K562 (cell line): ENCODE results near the gene PMVK. TPM values are rescaled to one million over a fixed set of nuclear protein-coding genes. Genes with fewer than 3 reads are reported as not detected.

ENCODE experiments used
- CCAR2 ChIP-seq: fragments of 200-400 bp; formaldehyde crosslinking; IDR thresholded peaks from 2 replicates; pipeline ENCODE4 v1.6.1; 2017; ENCODE audit warnings: mild to moderate bottlenecking, low read depth, low read length
- FOXA3 ChIP-seq, 2 experiments: fragments of 450-650 bp in 1 of 2; sonication (generic) in 1 of 2; formaldehyde crosslinking; IDR thresholded peaks in 1 of 2; conservative IDR thresholded peaks in 1 of 2; 2 replicates each; pipeline versions ENCODE4 v1.4.0 to v1.8.0; 2020 to 2022; ENCODE audit warnings: mild to moderate bottlenecking in 2 of 2, missing genetic modification reagents in 1 of 2
- HEY1 ChIP-seq: fragments of 250-450 bp; sonication (Bioruptor Pico); IDR thresholded peaks from 2 replicates; pipeline ENCODE4 v1.5.0; 2020; ENCODE audit warnings: mild to moderate bottlenecking, moderate library complexity, borderline replicate concordance
- HNRNPH1 ChIP-seq: fragments of 200-400 bp; formaldehyde crosslinking; optimal IDR thresholded peaks from 2 replicates; pipeline ENCODE3; 2017; ENCODE audit warnings: low read depth, mild to moderate bottlenecking, low read length, moderate library complexity
- HOXB6 ChIP-seq: fragments of 250-450 bp; sonication (Bioruptor Pico); IDR thresholded peaks from 2 replicates; pipeline ENCODE4 v1.5.1; 2022; ENCODE audit warnings: mild to moderate bottlenecking, borderline replicate concordance
- ILK ChIP-seq: fragments of 450-650 bp; IDR thresholded peaks from 2 replicates; pipeline ENCODE4 v1.6.1; 2016; ENCODE audit warnings: missing genetic modification characterization, low read depth, mild to moderate bottlenecking, missing compliant biosample characterization, moderate library complexity, borderline replicate concordance
- KLF1 ChIP-seq: fragments of 450-650 bp; IDR thresholded peaks from 2 replicates; pipeline ENCODE4 v1.6.1; 2016; ENCODE audit warnings: missing genetic modification characterization, missing compliant biosample characterization
- MTF1 ChIP-seq: fragments of 250-450 bp; sonication (Bioruptor Pico); IDR thresholded peaks from 2 replicates; pipeline ENCODE4 v1.9.0; 2021; ENCODE audit warnings: moderate library complexity, mild to moderate bottlenecking, inconsistent platforms, borderline replicate concordance
- RAD51 ChIP-seq: fragments of 450-650 bp; IDR thresholded peaks from 2 replicates; pipeline ENCODE4 v1.7.1; 2016; ENCODE audit warnings: low read depth, mild to moderate bottlenecking, borderline replicate concordance
- SMARCC2 ChIP-seq: fragments of 450-650 bp; IDR thresholded peaks from 2 replicates; pipeline ENCODE4 v1.6.1; 2017; ENCODE audit warnings: antibody characterized with exemption, moderate library complexity, mild to moderate bottlenecking, low read depth
- SREBF2 ChIP-seq: sonication (generic); formaldehyde crosslinking; IDR thresholded peaks from 2 replicates; pipeline ENCODE4 v1.4.0; 2020; ENCODE audit warnings: mild to moderate bottlenecking, missing genetic modification reagents
- TAF1 ChIP-seq: IDR thresholded peaks from 2 replicates; pipeline ENCODE4 v1.6.1; 2011; ENCODE audit warnings: mild to moderate bottlenecking, low read length, moderate library complexity; ENCODE audit not compliant: insufficient read depth, control insufficient read depth, severe bottlenecking; ENCODE audit errors: extremely low read depth
- ZC3H4 ChIP-seq: sonication (generic); formaldehyde crosslinking; IDR thresholded peaks from 2 replicates; pipeline ENCODE4 v1.9.0; 2021; ENCODE audit warnings: missing genetic modification reagents, borderline replicate concordance
- ZNF41 ChIP-seq: fragments of 250-450 bp; sonication (Bioruptor Pico); conservative IDR thresholded peaks from 2 replicates; pipeline ENCODE4 v1.4.0; 2020; ENCODE audit warnings: mild to moderate bottlenecking
- ZNF436 ChIP-seq: fragments of 250-450, 450-650 bp; sonication (Bioruptor Pico); formaldehyde crosslinking; IDR thresholded peaks from 2 replicates; pipeline ENCODE4 v1.7.0; 2020; ENCODE audit warnings: mild to moderate bottlenecking
- polyA plus RNA-seq, 8 experiments: library from polyadenylated mRNA; depleted of rRNA in 4 of 8; stranded (reverse) in 5 of 8; unstranded in 3 of 8; fragments of >200 nt; fragmentation: Nextera tagmentation in 2 of 8; fragmentation: Illumina TruSeq in 1 of 8; extraction: Ambion mirVana in 2 of 8; extraction: Trizol in 1 of 8; gene quantifications; 2 replicates each; pipeline versions ENCODE4 v1.2.1 to v1.2.3, GENCODE V29; 2011 to 2014; ENCODE audit warnings: inconsistent platforms in 1 of 8, missing spikeins in 1 of 8
- total RNA-seq, 7 experiments: library from RNA; depleted of rRNA in 6 of 7; stranded (reverse); fragments of >200 nt in 6 of 7; fragmentation: Illumina TruSeq in 2 of 7; extraction: Trizol in 2 of 7; gene quantifications; 2 replicates each; pipeline versions ENCODE4 v1.2.1 to v1.2.3, GENCODE V29; 2011 to 2021; ENCODE audit warnings: low replicate concordance in 1 of 7
- TF ChIP-seq, protein P1 (sequence below): sonication (generic); formaldehyde crosslinking; IDR thresholded peaks from 2 replicates; pipeline ENCODE4 v1.8.1; 2023; ENCODE audit warnings: mild to moderate bottlenecking, missing genetic modification reagents
- TF ChIP-seq, protein P2 (sequence below): fragments of 250-450 bp; sonication (Bioruptor Pico); IDR thresholded peaks from 2 replicates; pipeline ENCODE4 v1.8.0; 2021; ENCODE audit warnings: moderate library complexity, mild to moderate bottlenecking, inconsistent platforms
- TF ChIP-seq, protein P3 (sequence below): fragments of 200-800 bp; sonication (Bioruptor generic); IDR thresholded peaks from 2 replicates; pipeline ENCODE4 v1.6.1; 2017; ENCODE audit warnings: missing genetic modification characterization, missing compliant biosample characterization
- TF ChIP-seq, protein P4 (sequence below): fragments of 250-450 bp; sonication (Bioruptor Pico); IDR thresholded peaks from 2 replicates; pipeline ENCODE4 v1.4.0; 2020; ENCODE audit warnings: mild to moderate bottlenecking

PMVK gene
- total and polyA plus RNA-seq, 9 of the 15 experiments (the other 6 are each of a cell fraction or from before 2014, with no cell fraction given), result 1.1 to 15.3 (median 6.3) TPM

DNA sequence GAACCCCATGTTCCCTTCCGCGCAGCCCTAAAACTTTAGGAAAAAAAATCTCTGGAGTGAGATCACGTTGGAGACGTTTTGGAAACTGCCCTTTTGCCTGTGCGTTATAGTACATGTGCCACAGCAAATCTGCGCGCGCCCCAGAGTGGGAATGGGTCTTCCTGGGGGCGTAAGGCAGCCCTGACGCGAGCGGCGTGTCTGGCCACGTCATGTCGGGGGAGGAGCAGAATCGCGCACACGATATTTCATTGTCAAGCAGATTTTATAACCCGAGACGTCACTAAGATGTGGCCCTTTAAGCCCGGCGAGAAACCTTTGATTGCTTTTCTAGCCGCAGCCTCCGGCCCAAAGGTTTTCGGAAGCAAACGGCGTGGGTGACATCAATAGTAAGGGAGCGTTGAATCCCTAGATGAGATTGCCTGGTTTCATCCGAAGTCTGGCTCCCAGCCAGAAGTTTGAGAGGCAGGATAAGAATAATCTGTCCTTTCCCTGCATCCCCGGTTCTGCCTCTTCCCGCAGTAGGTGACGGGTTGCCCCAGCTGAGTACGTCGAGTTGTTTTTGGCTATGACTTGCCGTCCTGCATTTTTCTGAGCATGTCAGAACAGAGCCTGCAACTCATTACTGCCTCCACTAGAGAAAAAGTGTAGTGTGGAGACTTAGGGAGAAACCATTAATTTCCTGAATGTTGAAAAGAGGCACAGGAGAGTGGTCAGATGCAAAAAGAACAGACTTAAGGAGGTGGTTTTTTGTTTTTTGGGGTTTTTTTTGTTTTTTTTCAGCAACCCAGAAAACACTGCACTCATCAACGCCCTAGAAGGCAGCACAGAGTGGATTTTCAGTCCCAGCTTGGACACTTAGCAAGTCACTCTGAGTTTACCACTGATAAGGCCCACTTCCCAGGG is 817 bp upstream of the PMVK start (continued):
- TF ChIP-seq, protein P1, sequence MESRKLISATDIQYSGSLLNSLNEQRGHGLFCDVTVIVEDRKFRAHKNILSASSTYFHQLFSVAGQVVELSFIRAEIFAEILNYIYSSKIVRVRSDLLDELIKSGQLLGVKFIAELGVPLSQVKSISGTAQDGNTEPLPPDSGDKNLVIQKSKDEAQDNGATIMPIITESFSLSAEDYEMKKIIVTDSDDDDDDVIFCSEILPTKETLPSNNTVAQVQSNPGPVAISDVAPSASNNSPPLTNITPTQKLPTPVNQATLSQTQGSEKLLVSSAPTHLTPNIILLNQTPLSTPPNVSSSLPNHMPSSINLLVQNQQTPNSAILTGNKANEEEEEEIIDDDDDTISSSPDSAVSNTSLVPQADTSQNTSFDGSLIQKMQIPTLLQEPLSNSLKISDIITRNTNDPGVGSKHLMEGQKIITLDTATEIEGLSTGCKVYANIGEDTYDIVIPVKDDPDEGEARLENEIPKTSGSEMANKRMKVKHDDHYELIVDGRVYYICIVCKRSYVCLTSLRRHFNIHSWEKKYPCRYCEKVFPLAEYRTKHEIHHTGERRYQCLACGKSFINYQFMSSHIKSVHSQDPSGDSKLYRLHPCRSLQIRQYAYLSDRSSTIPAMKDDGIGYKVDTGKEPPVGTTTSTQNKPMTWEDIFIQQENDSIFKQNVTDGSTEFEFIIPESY (CRISPR knock-in tag), result no peak; the same call in 1 of the 2 replicates
- TF ChIP-seq, protein P2, sequence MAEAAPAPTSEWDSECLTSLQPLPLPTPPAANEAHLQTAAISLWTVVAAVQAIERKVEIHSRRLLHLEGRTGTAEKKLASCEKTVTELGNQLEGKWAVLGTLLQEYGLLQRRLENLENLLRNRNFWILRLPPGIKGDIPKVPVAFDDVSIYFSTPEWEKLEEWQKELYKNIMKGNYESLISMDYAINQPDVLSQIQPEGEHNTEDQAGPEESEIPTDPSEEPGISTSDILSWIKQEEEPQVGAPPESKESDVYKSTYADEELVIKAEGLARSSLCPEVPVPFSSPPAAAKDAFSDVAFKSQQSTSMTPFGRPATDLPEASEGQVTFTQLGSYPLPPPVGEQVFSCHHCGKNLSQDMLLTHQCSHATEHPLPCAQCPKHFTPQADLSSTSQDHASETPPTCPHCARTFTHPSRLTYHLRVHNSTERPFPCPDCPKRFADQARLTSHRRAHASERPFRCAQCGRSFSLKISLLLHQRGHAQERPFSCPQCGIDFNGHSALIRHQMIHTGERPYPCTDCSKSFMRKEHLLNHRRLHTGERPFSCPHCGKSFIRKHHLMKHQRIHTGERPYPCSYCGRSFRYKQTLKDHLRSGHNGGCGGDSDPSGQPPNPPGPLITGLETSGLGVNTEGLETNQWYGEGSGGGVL (CRISPR knock-in tag), result no peak
- TF ChIP-seq HEY1 (no peak), ZC3H4 (CRISPR knock-in tag) (no peak), SREBF2 (CRISPR knock-in tag) (no peak), KLF1 (tag) (no peak), ILK (no peak), FOXA3 (CRISPR knock-in tag; conservative IDR thresholded peaks at IDR 0.05 in 1 of 2, IDR thresholded peaks at IDR 0.05 in 1 of 2) (no peak), TAF1 (no peak), CCAR2 (no peak), SMARCC2 (peak; percentile 46; the same call in 1 of the 2 replicates), HNRNPH1 (no peak), MTF1 (CRISPR knock-in tag) (no peak), ZNF436 (no peak), HOXB6 (CRISPR knock-in tag) (no peak), RAD51 (0 out of 2 replicates have a peak, but pooled peaks have one; percentile 16), ZNF41 (no peak)
- TF ChIP-seq, protein P3, sequence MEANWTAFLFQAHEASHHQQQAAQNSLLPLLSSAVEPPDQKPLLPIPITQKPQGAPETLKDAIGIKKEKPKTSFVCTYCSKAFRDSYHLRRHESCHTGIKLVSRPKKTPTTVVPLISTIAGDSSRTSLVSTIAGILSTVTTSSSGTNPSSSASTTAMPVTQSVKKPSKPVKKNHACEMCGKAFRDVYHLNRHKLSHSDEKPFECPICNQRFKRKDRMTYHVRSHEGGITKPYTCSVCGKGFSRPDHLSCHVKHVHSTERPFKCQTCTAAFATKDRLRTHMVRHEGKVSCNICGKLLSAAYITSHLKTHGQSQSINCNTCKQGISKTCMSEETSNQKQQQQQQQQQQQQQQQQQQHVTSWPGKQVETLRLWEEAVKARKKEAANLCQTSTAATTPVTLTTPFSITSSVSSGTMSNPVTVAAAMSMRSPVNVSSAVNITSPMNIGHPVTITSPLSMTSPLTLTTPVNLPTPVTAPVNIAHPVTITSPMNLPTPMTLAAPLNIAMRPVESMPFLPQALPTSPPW (CRISPR knock-in tag), result peak; percentile 66
- TF ChIP-seq, protein P4, sequence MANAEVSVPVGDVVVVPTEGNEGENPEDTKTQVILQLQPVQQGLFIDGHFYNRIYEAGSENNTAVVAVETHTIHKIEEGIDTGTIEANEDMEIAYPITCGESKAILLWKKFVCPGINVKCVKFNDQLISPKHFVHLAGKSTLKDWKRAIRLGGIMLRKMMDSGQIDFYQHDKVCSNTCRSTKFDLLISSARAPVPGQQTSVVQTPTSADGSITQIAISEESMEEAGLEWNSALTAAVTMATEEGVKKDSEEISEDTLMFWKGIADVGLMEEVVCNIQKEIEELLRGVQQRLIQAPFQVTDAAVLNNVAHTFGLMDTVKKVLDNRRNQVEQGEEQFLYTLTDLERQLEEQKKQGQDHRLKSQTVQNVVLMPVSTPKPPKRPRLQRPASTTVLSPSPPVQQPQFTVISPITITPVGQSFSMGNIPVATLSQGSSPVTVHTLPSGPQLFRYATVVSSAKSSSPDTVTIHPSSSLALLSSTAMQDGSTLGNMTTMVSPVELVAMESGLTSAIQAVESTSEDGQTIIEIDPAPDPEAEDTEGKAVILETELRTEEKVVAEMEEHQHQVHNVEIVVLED (CRISPR knock-in tag), result no peak; the same call in none of the 2 replicates
